ENCODE measurements around the gene RHOT1.
"Not testable (repeated sequence)": the region's sequence is repeated elsewhere in the genome, so short reads cannot be mapped to it uniquely, and the experiment has no call there.

RHOT1 gene

DNA sequence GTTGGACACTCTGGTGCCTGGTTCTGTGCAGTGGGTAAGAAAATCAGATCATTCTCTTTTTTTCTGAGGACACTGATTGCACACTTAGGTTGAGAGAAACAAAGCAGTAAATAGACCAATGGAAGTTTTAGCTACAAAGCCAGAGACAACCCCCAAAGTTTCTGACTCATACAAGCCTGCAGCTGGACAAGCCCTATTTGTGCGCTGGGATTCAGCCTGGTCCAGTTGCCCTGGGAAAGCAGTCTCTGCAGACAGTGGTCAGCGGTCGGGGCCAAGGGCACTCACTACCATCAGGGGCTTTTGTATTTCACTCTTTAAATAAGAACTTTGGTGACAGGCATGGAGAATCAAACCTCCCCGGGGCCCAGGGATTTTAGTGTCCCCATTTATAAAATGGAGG, 117.3 kb downstream of the RHOT1 start:
- H3K4me3 ChIP-seq (ENCODE audit: insufficient read depth in 1 of 2, low read depth in 1 of 2, low read length in 2 of 2): no peak overlapping the region
- no peak overlapping the region for H3K4me2 ChIP-seq (ENCODE audit: low read length, poor library complexity, severe bottlenecking)
- no peaks in the 10 kb centered on the region for H3K9me3 ChIP-seq (ENCODE audit: control insufficient read depth, low read length)
- no peaks in the 10 kb centered on the region for H3K79me1 ChIP-seq (replicated peaks; ENCODE audit: low read length, poor library complexity, severe bottlenecking)
- peak; percentile 81 for DNase-seq
- no peaks in the 10 kb centered on the region for H3K36me3 ChIP-seq (ENCODE audit: control insufficient read depth in 1 of 2, insufficient read depth in 2 of 2, low read depth in 1 of 2, low read length in 2 of 2)
- H3K27me3 ChIP-seq (ENCODE audit: control insufficient read depth in 1 of 2, insufficient read depth in 1 of 2, low read length in 2 of 2): peaks cover 55 to 58% of the 10 kb centered on the region in 2 experiments
- no peak overlapping the region for H2AK5ac ChIP-seq (ENCODE audit: low read length, severe bottlenecking)
- no peak overlapping the region for H3K9ac ChIP-seq (ENCODE audit: low read length)
- H2BK12ac ChIP-seq (ENCODE audit: low read length in 2 of 2): no peak overlapping the region
- H3K23ac ChIP-seq (ENCODE audit: low read length in 2 of 2): no peak overlapping the region
- H2BK5ac ChIP-seq (ENCODE audit: low read depth, low read length, poor library complexity, severe bottlenecking): no peak overlapping the region
- no peak overlapping the region for H3K18ac ChIP-seq (ENCODE audit: low read depth in 1 of 2, low read length in 2 of 2)
- no peak overlapping the region for H2BK120ac ChIP-seq (ENCODE audit: low read depth, low read length)
- H4K8ac ChIP-seq (ENCODE audit: low read length): no peak overlapping the region
- no peak overlapping the region for H4K91ac ChIP-seq (ENCODE audit: low read length)
- no peak overlapping the region for H2AFZ ChIP-seq (ENCODE audit: low read depth, low read length)
- no peak overlapping the region for H3K27ac ChIP-seq (ENCODE audit: low read length, poor library complexity, severe bottlenecking)
- 67% methylated on average over 4 of the region's 4 CpGs for WGBS
- no peak overlapping the region for H3K14ac ChIP-seq (ENCODE audit: low read length in 2 of 2)
- H2BK15ac ChIP-seq (ENCODE audit: low read depth, poor library complexity, severe bottlenecking): no peak overlapping the region
- H3K4ac ChIP-seq (ENCODE audit: low read depth in 1 of 2, low read length in 2 of 2): no peak overlapping the region
- H3K4me1 ChIP-seq (ENCODE audit: control insufficient read depth, insufficient read depth, low read depth, low read length): peaks cover 5% of the 10 kb centered on the region

DNA sequence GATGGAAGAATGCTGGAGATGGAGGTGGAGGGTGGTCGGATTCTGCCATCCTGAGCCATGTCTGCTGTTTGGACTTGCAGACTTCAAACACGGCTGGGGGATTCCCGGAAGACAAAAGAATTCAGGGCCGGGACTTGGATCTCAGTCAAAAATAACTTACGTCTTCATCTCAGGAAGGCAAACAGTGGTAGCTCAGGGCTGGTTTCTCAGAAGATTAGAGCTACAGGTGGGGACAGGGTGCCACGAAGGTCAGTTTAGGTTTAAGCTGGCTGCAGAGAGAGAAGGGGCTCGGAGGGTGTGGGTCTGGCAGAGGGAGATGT, 119.1 kb downstream of the RHOT1 start:
- H2AFZ ChIP-seq (ENCODE audit: low read depth, low read length): no peak overlapping the region
- no peak overlapping the region for H2AK5ac ChIP-seq (ENCODE audit: low read length, severe bottlenecking)
- H3K9me3 ChIP-seq (ENCODE audit: control insufficient read depth, low read length): no peaks in the 10 kb centered on the region
- no peak overlapping the region for H3K4me3 ChIP-seq (ENCODE audit: insufficient read depth in 1 of 2, low read depth in 1 of 2, low read length in 2 of 2)
- H3K4ac ChIP-seq (ENCODE audit: low read depth in 1 of 2, low read length in 2 of 2): no peak overlapping the region
- 69% methylated on average over 7 of the region's 7 CpGs for WGBS
- no peaks in the 10 kb centered on the region for H3K36me3 ChIP-seq (ENCODE audit: control insufficient read depth in 1 of 2, insufficient read depth in 2 of 2, low read depth in 1 of 2, low read length in 2 of 2)
- H4K91ac ChIP-seq (ENCODE audit: low read length): no peak overlapping the region
- H3K27me3 ChIP-seq (ENCODE audit: control insufficient read depth in 1 of 2, insufficient read depth in 1 of 2, low read length in 2 of 2): peaks cover 64 to 66% of the 10 kb centered on the region in 2 experiments
- H3K23ac ChIP-seq (ENCODE audit: low read length in 2 of 2): no peak overlapping the region
- H3K4me1 ChIP-seq (ENCODE audit: control insufficient read depth, insufficient read depth, low read depth, low read length): peaks cover 14% of the 10 kb centered on the region
- no peak overlapping the region for H2BK12ac ChIP-seq (ENCODE audit: low read length in 2 of 2)
- no peak overlapping the region for H3K14ac ChIP-seq (ENCODE audit: low read length in 2 of 2)
- no peak for DNase-seq
- no peak overlapping the region for H2BK120ac ChIP-seq (ENCODE audit: low read depth, low read length)
- H3K27ac ChIP-seq (ENCODE audit: low read length, poor library complexity, severe bottlenecking): no peak overlapping the region
- H2BK5ac ChIP-seq (ENCODE audit: low read depth, low read length, poor library complexity, severe bottlenecking): no peak overlapping the region
- no peak overlapping the region for H3K9ac ChIP-seq (ENCODE audit: low read length)
- no peak overlapping the region for H3K18ac ChIP-seq (ENCODE audit: low read depth in 1 of 2, low read length in 2 of 2)
- H3K79me1 ChIP-seq (replicated peaks; ENCODE audit: low read length, poor library complexity, severe bottlenecking): no peaks in the 10 kb centered on the region
- H3K4me2 ChIP-seq (ENCODE audit: low read length, poor library complexity, severe bottlenecking): no peak overlapping the region
- no peak overlapping the region for H4K8ac ChIP-seq (ENCODE audit: low read length)
- H2BK15ac ChIP-seq (ENCODE audit: low read depth, poor library complexity, severe bottlenecking): no peak overlapping the region

DNA sequence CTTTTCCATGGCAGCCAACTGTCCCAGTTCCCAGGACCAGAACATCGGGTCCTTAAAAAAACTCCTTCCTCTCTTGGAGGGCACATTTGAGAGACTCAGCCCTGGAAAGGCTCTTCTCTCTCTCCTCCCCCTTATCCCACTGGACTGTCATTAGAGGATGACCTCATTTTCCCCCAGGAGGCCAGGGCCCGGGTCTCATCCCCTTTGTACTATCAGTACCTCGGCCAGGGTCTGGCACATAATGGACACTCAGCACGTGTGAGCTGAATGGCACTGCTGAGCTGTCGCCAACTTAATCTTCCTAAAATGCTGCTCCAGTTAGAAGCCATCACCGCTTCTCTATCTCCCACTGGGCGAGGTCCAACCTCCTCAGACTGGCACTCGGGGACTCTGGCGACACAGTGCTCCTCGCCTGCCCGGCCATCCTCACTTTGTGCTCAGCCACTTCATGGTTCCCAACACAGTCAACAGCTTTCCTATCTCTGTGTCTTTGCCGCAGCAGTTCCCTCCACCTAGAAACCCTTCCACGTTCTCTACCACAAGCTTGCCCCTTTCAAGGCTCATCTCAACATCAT, 119.7 kb downstream of the RHOT1 start:
- no peak overlapping the region for H3K4ac ChIP-seq (ENCODE audit: low read depth in 1 of 2, low read length in 2 of 2)
- no peak overlapping the region for H3K4me3 ChIP-seq (ENCODE audit: insufficient read depth in 1 of 2, low read depth in 1 of 2, low read length in 2 of 2)
- no peak overlapping the region for H2BK5ac ChIP-seq (ENCODE audit: low read depth, low read length, poor library complexity, severe bottlenecking)
- no peak overlapping the region for H2BK12ac ChIP-seq (ENCODE audit: low read length in 2 of 2)
- no peak for DNase-seq
- H3K14ac ChIP-seq (ENCODE audit: low read length in 2 of 2): no peak overlapping the region
- H2AFZ ChIP-seq (ENCODE audit: low read depth, low read length): no peak overlapping the region
- H3K36me3 ChIP-seq (ENCODE audit: control insufficient read depth in 1 of 2, insufficient read depth in 2 of 2, low read depth in 1 of 2, low read length in 2 of 2): no peaks in the 10 kb centered on the region
- no peak overlapping the region for H4K8ac ChIP-seq (ENCODE audit: low read length)
- H3K23ac ChIP-seq (ENCODE audit: low read length in 2 of 2): no peak overlapping the region
- no peak overlapping the region for H2BK120ac ChIP-seq (ENCODE audit: low read depth, low read length)
- no peak overlapping the region for H3K4me2 ChIP-seq (ENCODE audit: low read length, poor library complexity, severe bottlenecking)
- H3K4me1 ChIP-seq (ENCODE audit: control insufficient read depth, insufficient read depth, low read depth, low read length): peaks cover 20% of the 10 kb centered on the region
- H3K27me3 ChIP-seq (ENCODE audit: control insufficient read depth in 1 of 2, insufficient read depth in 1 of 2, low read length in 2 of 2): peaks cover 64 to 70% of the 10 kb centered on the region in 2 experiments
- H2BK15ac ChIP-seq (ENCODE audit: low read depth, poor library complexity, severe bottlenecking): no peak overlapping the region
- no peak overlapping the region for H4K91ac ChIP-seq (ENCODE audit: low read length)
- H2AK5ac ChIP-seq (ENCODE audit: low read length, severe bottlenecking): no peak overlapping the region
- no peaks in the 10 kb centered on the region for H3K9me3 ChIP-seq (ENCODE audit: control insufficient read depth, low read length)
- H3K18ac ChIP-seq (ENCODE audit: low read depth in 1 of 2, low read length in 2 of 2): no peak overlapping the region
- no peak overlapping the region for H3K9ac ChIP-seq (ENCODE audit: low read length)
- no peak overlapping the region for H3K27ac ChIP-seq (ENCODE audit: low read length, poor library complexity, severe bottlenecking)
- WGBS: 78% methylated on average over 13 of the region's 13 CpGs
- no peaks in the 10 kb centered on the region for H3K79me1 ChIP-seq (replicated peaks; ENCODE audit: low read length, poor library complexity, severe bottlenecking)

DNA sequence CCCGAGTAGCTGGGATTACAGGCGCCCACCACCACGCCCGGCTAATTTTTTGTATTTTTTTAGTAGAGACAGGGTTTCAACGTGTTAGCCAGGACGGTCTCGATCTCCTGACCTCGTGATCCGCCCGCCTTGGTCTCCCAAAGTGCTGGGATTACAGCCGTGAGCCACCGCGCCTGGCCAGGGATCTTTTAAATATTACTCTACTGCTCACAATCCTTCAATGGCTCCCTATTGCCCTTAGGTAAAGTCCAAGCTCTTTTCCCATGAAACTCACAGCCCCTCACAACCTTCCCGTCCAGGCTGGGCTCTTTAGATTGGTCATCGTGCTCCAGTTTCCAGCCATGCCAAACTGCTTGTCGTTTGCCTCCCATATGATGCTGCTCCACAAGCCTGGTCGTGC, 121.2 kb downstream of the RHOT1 start:
- Histone ChIP-seq H3K27me3 (ENCODE audit: control insufficient read depth in 1 of 2, insufficient read depth in 1 of 2, low read length in 2 of 2) (peaks cover 69 to 70% of the 10 kb centered on the region in 2 experiments), H3K4me1 (ENCODE audit: control insufficient read depth, insufficient read depth, low read depth, low read length) (peaks cover 22% of the 10 kb centered on the region)
- H3K18ac ChIP-seq (ENCODE audit: low read depth in 1 of 2, low read length in 2 of 2); H4K8ac ChIP-seq (ENCODE audit: low read length); H3K36me3 ChIP-seq (ENCODE audit: control insufficient read depth in 1 of 2, insufficient read depth in 2 of 2, low read depth in 1 of 2, low read length in 2 of 2); H3K23ac ChIP-seq (ENCODE audit: low read length in 2 of 2); H3K27ac ChIP-seq (ENCODE audit: low read length, poor library complexity, severe bottlenecking); H3K79me1 ChIP-seq (replicated peaks; ENCODE audit: low read length, poor library complexity, severe bottlenecking); H2BK5ac ChIP-seq (ENCODE audit: low read depth, low read length, poor library complexity, severe bottlenecking); H2BK15ac ChIP-seq (ENCODE audit: low read depth, poor library complexity, severe bottlenecking); H3K9ac ChIP-seq (ENCODE audit: low read length); DNase-seq; H3K14ac ChIP-seq (ENCODE audit: low read length in 2 of 2); H3K9me3 ChIP-seq (ENCODE audit: control insufficient read depth, low read length); H3K4me2 ChIP-seq (ENCODE audit: low read length, poor library complexity, severe bottlenecking); H4K91ac ChIP-seq (ENCODE audit: low read length); H3K4ac ChIP-seq (ENCODE audit: low read depth in 1 of 2, low read length in 2 of 2); H2AFZ ChIP-seq (ENCODE audit: low read depth, low read length); H2BK12ac ChIP-seq (ENCODE audit: low read length in 2 of 2); H2BK120ac ChIP-seq (ENCODE audit: low read depth, low read length); H3K4me3 ChIP-seq (ENCODE audit: insufficient read depth in 1 of 2, low read depth in 1 of 2, low read length in 2 of 2); H2AK5ac ChIP-seq (ENCODE audit: low read length, severe bottlenecking): not testable (repeated sequence)
- 93% methylated on average over 17 of the region's 17 CpGs for WGBS

All from mesenchymal stem cell (in vitro differentiated cells and primary cell).